SU-DHL-6 (cell line): ENCODE results near the gene CD109.

ENCODE experiments used
- H2AFZ ChIP-seq: fragments of 200-600 bp; sonication (generic); 2 replicates; pipeline ENCODE4 v1.6.1; 2014; ENCODE audit warnings: low read depth, mild to moderate bottlenecking, moderate library complexity, mixed read lengths, antibody characterized with exemption, low read length; ENCODE audit not compliant: severe bottlenecking
- H3F3A ChIP-seq: fragments of 200-600 bp; shearing (Covaris generic); 2 replicates; pipeline ENCODE4 v1.6.0; 2016; ENCODE audit warnings: antibody characterized with exemption, mild to moderate bottlenecking; ENCODE audit not compliant: insufficient read depth
- H3K27ac ChIP-seq: fragments of 200-600 bp; sonication (generic); 2 replicates; pipeline ENCODE4 v1.5.1; 2016; ENCODE audit warnings: low read depth, mild to moderate bottlenecking, low read length, moderate library complexity, mixed read lengths
- H3K27me3 ChIP-seq: fragments of 200-600 bp; sonication (generic), shearing (Covaris generic); 2 replicates; pipeline ENCODE4 v1.6.0; 2014; ENCODE audit warnings: mild to moderate bottlenecking, low read length
- H3K36me3 ChIP-seq: fragments of 200-600 bp; sonication (generic); 2 replicates; pipeline ENCODE4 v1.6.1; 2014; ENCODE audit warnings: mild to moderate bottlenecking, low read length, mixed read lengths
- H3K4me2 ChIP-seq: fragments of 300-600, 200-600 bp; shearing (Covaris generic), sonication (generic); 2 replicates; pipeline ENCODE4 v1.6.0; 2014; ENCODE audit warnings: low read length, low read depth, mild to moderate bottlenecking; ENCODE audit not compliant: poor library complexity, severe bottlenecking
- H3K4me3 ChIP-seq: fragments of 200-600 bp; sonication (generic); 2 replicates; pipeline ENCODE4 v1.5.1; 2014; ENCODE audit warnings: antibody characterized with exemption, low read length, mild to moderate bottlenecking, mixed read lengths; ENCODE audit not compliant: insufficient read depth, poor library complexity, severe bottlenecking
- H3K79me2 ChIP-seq: fragments of 200-600 bp; sonication (generic); 2 replicates; pipeline ENCODE4 v1.6.1; 2014; ENCODE audit warnings: mild to moderate bottlenecking, low read length, moderate library complexity; ENCODE audit not compliant: insufficient read depth
- H3K9ac ChIP-seq: fragments of 200-600 bp; sonication (generic); 2 replicates; pipeline ENCODE4 v1.7.0; 2014; ENCODE audit warnings: mild to moderate bottlenecking, low read length
- H3K9me2 ChIP-seq: fragments of 200-600 bp; sonication (generic); replicated peaks from 2 replicates; pipeline ENCODE4 v1.6.1; 2014; ENCODE audit warnings: low read length; ENCODE audit not compliant: insufficient read depth
- H3K9me3 ChIP-seq: fragments of 200-600 bp; sonication (generic); 2 replicates; pipeline ENCODE4 v1.6.1; 2014; ENCODE audit warnings: low read length, mixed read lengths; ENCODE audit not compliant: insufficient read depth
- H4K20me1 ChIP-seq: fragments of 200-600 bp; sonication (generic); 2 replicates; pipeline ENCODE4 v1.6.1; 2014; ENCODE audit warnings: low read depth, mild to moderate bottlenecking, antibody characterized with exemption, low read length, moderate library complexity, mixed read lengths
- CTCF ChIP-seq: fragments of 200-600 bp; sonication (generic); IDR thresholded peaks from one replicate; pipeline ENCODE4 v1.5.1; 2017; ENCODE audit warnings: antibody characterized with exemption, mild to moderate bottlenecking, low read length, moderate library complexity; ENCODE audit not compliant: insufficient read depth, poor library complexity, severe bottlenecking
- EZH2phosphoT487 ChIP-seq: fragments of 200-600 bp; sonication (generic), shearing (Covaris generic); conservative IDR thresholded peaks from 2 replicates; pipeline ENCODE4 v1.6.1; 2018; ENCODE audit warnings: mild to moderate bottlenecking, antibody characterized with exemption, low read length, moderate library complexity, mixed read lengths

CD109 gene

GRCh38 chr6:73782911-73783310 is 86.9 kb downstream of the CD109 start:
- Histone ChIP-seq H2AFZ (no peak overlapping the region), H3F3A (no peaks in the 10 kb centered on the region), H3K9ac (no peak overlapping the region), H3K36me3 (no peaks in the 10 kb centered on the region), H3K4me3 (no peak overlapping the region), H3K27ac (no peak overlapping the region), H3K27me3 (no peaks in the 10 kb centered on the region), H3K4me2 (no peak overlapping the region), H3K9me3 (no peaks in the 10 kb centered on the region), H4K20me1 (no peaks in the 10 kb centered on the region), H3K79me2 (no peaks in the 10 kb centered on the region), H3K9me2 (no peaks in the 10 kb centered on the region)
- TF ChIP-seq CTCF (no peak), EZH2phosphoT487 (no peak)

- no peaks in the 10 kb centered on the region for H4K20me1 ChIP-seq
- no peak overlapping the region for H3K9ac ChIP-seq
- no peaks in the 10 kb centered on the region for H3K9me3 ChIP-seq
- no peaks in the 10 kb centered on the region for H3K27me3 ChIP-seq
- TF ChIP-seq CTCF (no peak), EZH2phosphoT487 (no peak)
- H3F3A ChIP-seq, result no peaks in the 10 kb centered on the region
- H3K4me3 ChIP-seq, result no peak overlapping the region
- H3K36me3 ChIP-seq, result no peaks in the 10 kb centered on the region
- no peak overlapping the region for H3K27ac ChIP-seq
- no peaks in the 10 kb centered on the region for H3K9me2 ChIP-seq
- no peak overlapping the region for H2AFZ ChIP-seq
- H3K4me2 ChIP-seq, result no peak overlapping the region
- H3K79me2 ChIP-seq, result no peaks in the 10 kb centered on the region
These were observed 88.9 kb downstream of the CD109 start for GRCh38 chr6:73784726-73785505.

GRCh38 chr6:73790574-73790973 is 94.6 kb downstream of the CD109 start:
- Histone ChIP-seq H3K4me3 (no peak overlapping the region), H3K4me2 (no peak overlapping the region), H3K27me3 (peaks cover 3% of the 10 kb centered on the region; the same call in 1 of the 2 replicates), H3K27ac (no peak overlapping the region), H3K9me3 (no peaks in the 10 kb centered on the region), H3F3A (no peaks in the 10 kb centered on the region), H3K36me3 (no peaks in the 10 kb centered on the region), H3K79me2 (no peaks in the 10 kb centered on the region), H3K9me2 (no peaks in the 10 kb centered on the region), H4K20me1 (no peaks in the 10 kb centered on the region), H2AFZ (no peak overlapping the region), H3K9ac (no peak overlapping the region)
- TF ChIP-seq CTCF (no peak), EZH2phosphoT487 (no peak)
